ENCODE data around the gene RBM8A.
"Not testable (repeated sequence)": the region's sequence is repeated elsewhere in the genome, so short reads cannot be mapped to it uniquely, and the experiment has no call there.

The RBM8A gene

DNA sequence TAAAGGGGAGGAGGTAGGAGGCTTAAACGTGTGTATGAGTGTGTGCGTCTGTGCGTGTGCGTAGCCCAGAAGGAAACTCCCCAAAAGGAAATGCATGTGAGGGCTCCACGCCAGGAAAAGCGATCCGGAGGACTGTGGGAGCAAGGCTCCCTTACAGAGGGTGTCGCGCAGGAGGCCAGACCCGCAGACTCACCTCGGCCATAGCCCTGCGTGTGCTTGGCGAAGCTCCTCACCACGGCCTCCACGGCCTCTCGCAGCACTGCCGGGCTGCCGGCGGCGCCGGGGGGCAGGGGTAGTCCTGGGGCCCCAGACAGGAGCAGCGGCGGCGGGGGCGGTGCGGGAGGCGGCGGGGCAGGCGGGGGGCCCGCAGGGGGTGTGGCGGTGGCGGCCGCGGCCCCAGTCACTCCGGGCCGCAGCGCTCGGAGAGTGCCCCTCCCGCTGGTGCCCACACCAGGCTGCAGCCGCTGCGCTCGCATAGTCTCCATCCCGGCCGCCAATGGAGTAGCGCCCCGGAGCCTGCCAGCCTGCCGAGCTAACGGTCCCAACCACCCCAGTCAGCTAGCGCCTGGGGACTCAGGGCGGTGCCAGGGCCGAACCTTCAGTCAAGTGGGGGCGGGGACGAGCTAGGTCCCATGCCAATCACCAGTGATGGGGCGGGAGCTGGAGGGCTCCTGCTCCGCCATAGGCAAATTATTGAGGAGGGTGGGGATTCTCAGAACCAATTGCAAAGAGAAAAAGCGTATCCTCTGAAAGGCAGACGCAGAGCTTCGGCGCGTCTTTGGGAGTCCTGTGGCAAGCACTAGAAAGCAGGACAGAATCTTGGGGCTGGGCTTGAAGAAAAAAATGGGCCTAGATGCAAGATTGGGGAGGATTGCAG is 30.4 kb upstream of the RBM8A start, which contains the start of gene LIX1L:
Gene LIX1L, minus strand, starts transcription at position 575 of the 877 bp plus-strand sequence. Its CDS starts 90 bp downstream, at position 485.
- Histone ChIP-seq H3K27ac (peak within 1 kb of the TSS; percentile 75 to 98 (median 89)), H3K4me3 (peak within 1 kb of the TSS; percentile 59 to 83 (median 74))

- Histone ChIP-seq H3K4me3 (peak overlapping the region; percentile 59 to 83 (median 74)), H3K27ac (peak overlapping the region in 20 of 21 experiments; percentile 75 to 97 (median 89))
Measured at GRCh38 chr1:145956781-145957442, 29.6 kb upstream of the RBM8A start.

- peak overlapping the region in 5 of 7 experiments; percentile 66 to 83 (median 81) for H3K4me3 ChIP-seq
- peak overlapping the region in 16 of 21 experiments; percentile 4 to 97 (median 90) for H3K27ac ChIP-seq
Measured at GRCh38 chr1:145956361-145956760, 29.1 kb upstream of the RBM8A start.

DNA sequence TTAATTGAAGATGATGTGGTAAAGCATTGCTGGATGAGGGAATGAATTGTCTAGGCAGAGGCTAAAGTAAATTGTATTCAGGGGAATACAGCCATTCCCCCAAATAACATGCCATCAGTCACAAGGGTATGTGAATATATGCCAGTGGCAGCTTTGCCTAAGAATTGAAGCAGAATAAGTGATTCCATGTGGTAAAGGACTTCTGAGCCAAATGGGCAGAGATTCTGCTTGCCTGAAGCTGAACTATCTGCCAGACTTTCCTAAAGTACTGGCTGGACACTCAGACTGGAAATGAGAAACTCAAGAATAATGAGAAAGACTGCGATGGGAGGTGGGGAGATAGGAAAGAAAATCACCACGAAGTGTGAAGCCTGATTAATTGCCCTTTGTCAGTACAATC is 28.2 kb upstream of the RBM8A start:
- peak overlapping the region in 10 of 21 experiments; percentile 3 to 97 (median 54) for H3K27ac ChIP-seq
- no peak overlapping the region for H3K4me3 ChIP-seq

DNA sequence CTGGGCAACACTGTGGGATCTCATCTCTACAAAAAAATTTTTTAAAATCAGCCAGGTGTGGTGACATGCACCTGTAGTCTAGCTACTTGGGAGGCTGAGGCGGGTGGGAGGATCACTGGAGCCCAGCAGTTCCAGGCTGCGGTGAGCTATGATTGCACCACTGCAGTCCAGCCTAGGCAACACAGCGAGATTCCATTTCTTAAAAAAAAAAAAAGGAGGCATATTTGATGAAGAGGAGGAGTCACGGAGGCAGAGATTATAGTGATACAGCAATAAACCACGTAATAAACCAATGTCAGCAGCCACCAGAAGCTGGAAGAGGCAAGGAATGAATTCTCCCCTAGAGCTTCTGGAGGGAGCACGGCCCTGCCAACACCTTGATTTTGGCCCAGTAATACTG is 26.6 kb upstream of the RBM8A start:
- Histone ChIP-seq H3K27ac (no peak overlapping the region), H3K4me3 (no peak overlapping the region)

DNA sequence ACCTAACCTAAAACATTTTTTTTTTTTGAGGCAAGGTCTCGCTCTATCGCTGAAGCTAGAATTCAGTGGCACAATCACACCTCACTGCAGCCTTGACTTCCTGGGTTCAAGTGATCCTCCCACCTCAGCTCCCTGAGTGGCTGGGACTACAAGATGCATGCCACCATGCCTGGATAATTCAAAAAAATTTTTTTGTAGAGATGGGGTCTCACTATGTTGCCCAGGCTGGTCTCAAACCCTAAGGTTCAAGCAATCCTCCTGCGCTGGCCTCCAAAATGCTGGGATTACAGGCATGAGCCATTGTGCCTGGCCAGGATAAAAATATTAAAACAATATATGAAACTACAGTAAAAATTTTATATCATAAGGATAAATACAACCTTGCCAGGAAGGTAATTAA is 25.6 kb upstream of the RBM8A start:
- no peak overlapping the region for H3K4me3 ChIP-seq
- no peak overlapping the region for H3K27ac ChIP-seq

GRCh38 chr1:145951526-145951925 is 24.2 kb upstream of the RBM8A start:
- Histone ChIP-seq H3K4me3 (no peak overlapping the region), H3K27ac (no peak overlapping the region)

DNA sequence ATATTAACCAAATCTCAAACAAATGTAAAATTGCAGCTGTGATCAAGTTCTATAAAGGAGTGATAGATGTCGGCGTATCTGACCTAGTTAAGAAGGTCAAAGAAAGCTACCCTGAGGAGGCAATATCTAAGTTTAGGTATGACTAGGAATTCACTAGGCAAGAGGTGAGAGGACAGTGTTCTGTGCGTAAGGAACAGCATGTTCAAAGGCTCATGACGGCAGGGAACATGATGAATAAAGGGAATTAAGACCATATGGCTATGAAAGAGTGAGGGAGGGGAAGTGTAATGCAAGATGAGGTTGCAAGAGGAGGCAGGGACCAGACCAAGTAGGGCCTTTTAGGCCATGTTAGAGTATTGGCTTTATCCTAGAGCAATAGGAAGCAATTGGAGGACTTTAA is 21.9 kb upstream of the RBM8A start:
- H3K27ac ChIP-seq, result no peak overlapping the region
- no peak overlapping the region for H3K4me3 ChIP-seq

- Histone ChIP-seq H3K4me3 (no peak overlapping the region), H3K27ac (no peak overlapping the region)
Measured at GRCh38 chr1:145947551-145947950, 20.3 kb upstream of the RBM8A start.

GRCh38 chr1:145946477-145946986 is 19.2 kb upstream of the RBM8A start:
- Histone ChIP-seq H3K27ac (no peak overlapping the region), H3K4me3 (no peak overlapping the region)

- no peak overlapping the region for H3K27ac ChIP-seq
Measured at GRCh38 chr1:145944532-145944931, 17.2 kb upstream of the RBM8A start.

DNA sequence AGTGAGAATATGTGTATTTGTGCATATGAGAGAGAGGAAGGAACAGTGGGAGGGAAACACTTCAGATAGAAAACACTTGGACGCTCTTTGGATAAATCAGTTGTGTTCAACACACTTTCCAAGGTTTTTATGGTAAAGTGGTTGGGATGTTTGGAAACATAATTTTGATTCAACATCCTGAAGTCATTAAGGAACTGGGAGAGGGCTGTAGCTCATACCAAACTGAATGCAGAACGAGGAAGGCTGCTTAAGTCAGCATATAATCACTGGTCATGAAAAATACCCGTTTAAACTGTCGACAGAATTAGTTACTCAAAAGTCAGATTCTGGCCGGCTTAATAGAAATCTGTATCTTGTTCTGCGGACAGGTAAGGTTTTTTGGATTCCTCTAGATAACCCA is 15.6 kb upstream of the RBM8A start:
- Histone ChIP-seq H3K27ac (peak overlapping the region in 10 of 21 experiments; percentile 1 to 77 (median 49)), H3K4me3 (no peak overlapping the region)

More at GRCh38 chr1:145944532-145944931, 17.2 kb upstream of the RBM8A start:
- no peak overlapping the region for H3K4me3 ChIP-seq

- H3K27ac ChIP-seq, result peak overlapping the region in 5 of 21 experiments; percentile 5 to 60 (median 52)
- H3K4me3 ChIP-seq, result no peak overlapping the region
Measured at GRCh38 chr1:145942405-145942804, 15.1 kb upstream of the RBM8A start.

DNA sequence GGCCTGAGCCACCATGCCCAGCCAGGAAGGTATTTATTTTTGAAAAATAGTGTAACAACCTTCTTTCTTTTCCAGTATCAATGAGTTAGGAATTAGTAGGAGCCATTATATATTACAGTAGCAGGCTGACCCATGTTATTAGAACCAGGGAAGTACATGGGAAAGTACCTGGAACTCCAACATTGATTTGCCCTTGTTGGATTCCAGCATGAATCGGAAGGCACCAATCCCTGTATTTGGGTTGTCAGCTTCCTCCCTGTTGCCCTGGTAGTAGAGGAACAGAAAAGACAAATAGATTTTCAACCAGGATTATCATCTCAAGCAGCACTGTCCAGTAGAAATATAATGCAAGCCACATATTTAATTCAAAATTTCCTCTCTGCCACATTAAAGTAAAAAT is 10.2 kb upstream of the RBM8A start:
- H3K4me3 ChIP-seq, result no peak overlapping the region
- no peak overlapping the region for H3K27ac ChIP-seq

DNA sequence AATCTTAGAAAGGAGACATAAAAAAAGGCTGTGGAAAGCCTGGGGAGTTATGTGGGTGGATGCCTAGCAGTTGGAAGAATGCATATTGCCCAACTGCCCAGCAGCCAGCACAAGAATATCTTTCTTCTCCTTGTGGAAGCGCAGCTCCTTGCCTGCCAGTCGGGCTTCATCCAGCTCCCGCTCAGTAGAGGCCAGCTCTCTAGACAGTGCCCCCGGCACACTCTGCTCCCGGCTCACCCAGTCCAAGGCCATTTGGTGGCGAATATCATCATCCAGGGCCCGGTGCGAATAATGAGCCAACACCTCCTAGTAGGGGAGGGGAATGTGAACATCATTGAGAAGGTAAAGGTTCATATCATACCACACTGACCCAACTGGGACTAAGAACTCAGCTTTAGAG is 9.0 kb upstream of the RBM8A start:
- Histone ChIP-seq H3K27ac (peak overlapping the region in 1 of 21 experiments; percentile 19), H3K4me3 (no peak overlapping the region)

GRCh38 chr1:145935708-145936107 is 8.4 kb upstream of the RBM8A start:
- H3K4me3 ChIP-seq, result no peak overlapping the region
- H3K27ac ChIP-seq, result peak overlapping the region in 1 of 21 experiments; percentile 19

GRCh38 chr1:145932522-145933009 is 5.3 kb upstream of the RBM8A start:
- H3K27ac ChIP-seq, result peak overlapping the region in 7 of 21 experiments; percentile 33 to 80 (median 45)
- H3K4me3 ChIP-seq, result not testable (repeated sequence)

- H3K27ac ChIP-seq, result peak overlapping the region; percentile 81 to 99 (median 95)
- H3K4me3 ChIP-seq, result peak overlapping the region; percentile 61 to 91 (median 68)
Measured at GRCh38 chr1:145927916-145928643, 796 bp upstream of the RBM8A start.

GRCh38 chr1:145926686-145927062 is 610 bp downstream of the RBM8A start:
- peak overlapping the region; percentile 61 to 91 (median 68) for H3K4me3 ChIP-seq

GRCh38 chr1:145922266-145922665 is 5.0 kb downstream of the RBM8A start:
- H3K4me3 ChIP-seq, result no peak overlapping the region
- H3K27ac ChIP-seq, result no peak overlapping the region

More at GRCh38 chr1:145926686-145927062, 610 bp downstream of the RBM8A start:
- peak overlapping the region in 20 of 21 experiments; percentile 81 to 99 (median 95) for H3K27ac ChIP-seq
